HepG2 (cell line): ENCODE data around the gene OGA. TPM values are rescaled to one million over a fixed set of nuclear protein-coding genes. Genes with fewer than 3 reads are reported as not detected.

ENCODE experiments used
- ATAC-seq: fragments of 200-7000 bp; cut with Tn5 transposase; 3 replicates; pipeline ENCODE4 v1.9.1; 2020; ENCODE audit warnings: mild to moderate bottlenecking, moderate library complexity
- BruUV-seq: library from RNA; stranded (reverse); fragments of 400-500 nt; replicated peaks from 2 replicates; lab custom pipeline; 2021; lab: Mats Ljungman, UMichigan
- CTCF ChIA-PET: fragments of 300-600 bp; formaldehyde crosslinking; extraction: SDS; loops from one replicate; lab custom pipeline; 2021; ENCODE audit warnings: low total read pairs, inconsistent platforms, low intra/inter-chr PET ratio; lab: Yijun Ruan, JAX
- POLR2A ChIA-PET: fragments of 350-600 bp; sonication (Branson Sonifier 250); formaldehyde crosslinking; loops from one replicate; lab custom pipeline; 2020; ENCODE audit warnings: antibody characterized with exemption, inconsistent platforms; lab: Yijun Ruan, JAX
- DNase-seq: peaks from one replicate; pipeline ENCODE4 v3.0.0-alpha.2; 2015; ENCODE audit warnings: low spot score
- FAIRE-seq: peaks from 3 replicates; lab custom pipeline; 2011; peaks lifted over from hg19 to GRCh38; lab: Jason Lieb, UNC
- H2AFZ ChIP-seq: one replicate; pipeline ENCODE4 v1.6.1; 2011; ENCODE audit warnings: low read length, inconsistent platforms
- H3K27ac ChIP-seq: fragments of 300-600 bp; 3 replicates; pipeline ENCODE4 v1.8.0; 2011; ENCODE audit warnings: mixed run types, mild to moderate bottlenecking, mixed read lengths, low read length, inconsistent platforms; ENCODE audit not compliant: insufficient read depth; ENCODE audit errors: extremely low read length
- H3K27me3 ChIP-seq, 2 experiments: fragments of 200-600 bp in 1 of 2; 2 replicates in 1 of 2; 3 replicates in 1 of 2; pipeline versions ENCODE4 v1.6.0 to v1.8.0; 2011; ENCODE audit warnings: low read length in 2 of 2, mild to moderate bottlenecking in 2 of 2, moderate library complexity in 2 of 2, inconsistent platforms in 1 of 2; ENCODE audit not compliant: insufficient read depth in 2 of 2, control insufficient read depth in 1 of 2
- H3K36me3 ChIP-seq, 2 experiments: fragments of 200-600 bp in 1 of 2; replicated peaks in 1 of 2; 2 replicates in 1 of 2; 3 replicates in 1 of 2; pipeline versions ENCODE4 v1.5.1 to v1.8.0; 2011; ENCODE audit warnings: low read length in 2 of 2, inconsistent platforms in 1 of 2; ENCODE audit not compliant: insufficient read depth in 2 of 2, control insufficient read depth in 1 of 2
- H3K4me1 ChIP-seq: 2 replicates; pipeline ENCODE4 v1.5.1; 2012; ENCODE audit warnings: low read length, inconsistent platforms; ENCODE audit not compliant: insufficient read depth
- H3K4me2 ChIP-seq: 2 replicates; pipeline ENCODE4 v1.6.0; 2011; ENCODE audit warnings: low read depth, low read length, inconsistent platforms
- H3K4me3 ChIP-seq, 3 experiments: fragments of 200-600 bp in 1 of 3; sonication (generic), shearing (Covaris generic) in 1 of 3; replicated peaks in 1 of 3; 2 replicates each; pipeline ENCODE4 v1.5.1; 2011 to 2016; ENCODE audit warnings: low read length in 3 of 3, inconsistent platforms in 2 of 3, low read depth in 2 of 3, mild to moderate bottlenecking in 2 of 3, control low read depth in 1 of 3, mixed read lengths in 1 of 3; ENCODE audit not compliant: insufficient read depth in 1 of 3
- H3K79me2 ChIP-seq: one replicate; pipeline ENCODE4 v1.6.1; 2011; ENCODE audit warnings: low read length, inconsistent platforms; ENCODE audit not compliant: insufficient read depth
- H3K9ac ChIP-seq: 2 replicates; pipeline ENCODE4 v1.6.0; 2011; ENCODE audit warnings: mild to moderate bottlenecking, low read depth, low read length, inconsistent platforms; ENCODE audit not compliant: insufficient read depth
- H3K9me3 ChIP-seq: 2 replicates; pipeline ENCODE4 v1.5.1; 2012; ENCODE audit warnings: mild to moderate bottlenecking, low read length
- H4K20me1 ChIP-seq: 2 replicates; pipeline ENCODE4 v1.6.0; 2011; ENCODE audit warnings: inconsistent platforms, mild to moderate bottlenecking, low read length, moderate library complexity; ENCODE audit not compliant: insufficient read depth
- DPF2 ChIP-seq: sonication (generic); formaldehyde crosslinking; IDR thresholded peaks from 2 replicates; pipeline ENCODE4 v1.4.0; 2020; ENCODE audit warnings: mild to moderate bottlenecking, low read depth, missing genetic modification reagents, borderline replicate concordance
- MAX ChIP-seq: IDR thresholded peaks from 2 replicates; pipeline ENCODE4 v1.6.1; 2012; ENCODE audit warnings: inconsistent platforms
- MED8 ChIP-seq: sonication (generic); formaldehyde crosslinking; IDR thresholded peaks from 2 replicates; pipeline ENCODE4 v1.8.1; 2023; ENCODE audit warnings: mild to moderate bottlenecking, missing genetic modification reagents; ENCODE audit not compliant: insufficient replicate concordance
- MXD1 ChIP-seq: sonication (generic); formaldehyde crosslinking; IDR thresholded peaks from 2 replicates; pipeline ENCODE4 v1.4.0; 2020; ENCODE audit warnings: mild to moderate bottlenecking, missing genetic modification reagents
- MYC ChIP-seq: sonication (generic); formaldehyde crosslinking; IDR thresholded peaks from 2 replicates; pipeline ENCODE4 v1.9.0; 2021; ENCODE audit warnings: missing genetic modification reagents, borderline replicate concordance
- NFE2L1 ChIP-seq: sonication (generic); formaldehyde crosslinking; IDR thresholded peaks from 2 replicates; pipeline ENCODE4 v1.4.0; 2020; ENCODE audit warnings: missing genetic modification reagents, mild to moderate bottlenecking, borderline replicate concordance
- NFYC ChIP-seq: IDR thresholded peaks from 2 replicates; pipeline ENCODE4 v1.6.1; 2016; ENCODE audit warnings: missing genetic modification reagents, missing compliant biosample characterization
- NR3C1 ChIP-seq: sonication (generic); formaldehyde crosslinking; IDR thresholded peaks from 2 replicates; pipeline ENCODE4 v1.4.0; 2020; ENCODE audit warnings: missing genetic modification reagents
- PCBP1 ChIP-seq: fragments of 200-400 bp; formaldehyde crosslinking; IDR thresholded peaks from 2 replicates; pipeline ENCODE4 v1.6.1; 2017; ENCODE audit warnings: mild to moderate bottlenecking, low read depth, low read length, borderline replicate concordance
- PHF20 ChIP-seq: sonication (generic); formaldehyde crosslinking; IDR thresholded peaks from 2 replicates; pipeline ENCODE4 v1.5.0; 2020; ENCODE audit warnings: mild to moderate bottlenecking, missing genetic modification reagents
- PHF8 ChIP-seq: sonication (generic); formaldehyde crosslinking; IDR thresholded peaks from 2 replicates; pipeline ENCODE4 v1.5.0; 2020; ENCODE audit warnings: missing genetic modification reagents
- TSC22D2 ChIP-seq: sonication (generic); formaldehyde crosslinking; IDR thresholded peaks from 2 replicates; pipeline ENCODE4 v1.5.1; 2020; ENCODE audit warnings: missing genetic modification reagents, mild to moderate bottlenecking, borderline replicate concordance
- ZGPAT ChIP-seq: IDR thresholded peaks from 2 replicates; pipeline ENCODE4 v1.6.1; 2016; ENCODE audit warnings: mild to moderate bottlenecking
- ZNF503 ChIP-seq: sonication (generic); formaldehyde crosslinking; IDR thresholded peaks from 2 replicates; pipeline ENCODE4 v1.4.0; 2020; ENCODE audit warnings: missing genetic modification reagents
- ZNF614 ChIP-seq: IDR thresholded peaks from 2 replicates; pipeline ENCODE4 v1.6.1; 2018; ENCODE audit warnings: missing biosample characterization, missing genetic modification reagents, inconsistent platforms, borderline replicate concordance
- ZNF775 ChIP-seq: sonication (generic); formaldehyde crosslinking; IDR thresholded peaks from 2 replicates; pipeline ENCODE4 v1.4.0; 2020; ENCODE audit warnings: missing genetic modification reagents, mild to moderate bottlenecking, moderate library complexity, borderline replicate concordance
- ZSCAN31 ChIP-seq: sonication (generic); formaldehyde crosslinking; IDR thresholded peaks from 2 replicates; pipeline ENCODE4 v1.5.0; 2020; ENCODE audit warnings: low read depth, mild to moderate bottlenecking, missing genetic modification reagents
- WGBS: methylation state at CpG from one replicate; pipeline ENCODE4 v1.1.6; 2017; ENCODE audit warnings: low lambda C conversion rate; 5-methylcytosine and 5-hydroxymethylcytosine counted together
- in situ Hi-C: cut with HindIII; loops from 2 replicates; pipeline ENCODE4 v1.10.0; 2017; ENCODE audit warnings: low pct_unique_long_range_greater_than_20kb; ENCODE audit not compliant: extremely low pct_ligation_motif_present
- intact Hi-C: fragments of 100-400 bp; cut with micrococcal nuclease; formaldehyde crosslinking; loops from one replicate; pipeline ENCODE4 v1.10.0; 2022; ENCODE audit not compliant: unreplicated experiment
- polyA plus RNA-seq, 8 experiments: library from polyadenylated mRNA; depleted of rRNA in 3 of 8; stranded (reverse) in 7 of 8; unstranded in 1 of 8; fragments of >200 nt; fragmentation: Illumina TruSeq in 4 of 8; extraction: Trizol in 4 of 8; gene quantifications; 2 replicates each; pipeline versions ENCODE4 v1.2.1 to v1.2.3, GENCODE V29; 2011 to 2016; ENCODE audit warnings: low read depth in 4 of 8, missing spikeins in 1 of 8, mixed read lengths in 1 of 8; ENCODE audit not compliant: insufficient read depth in 1 of 8
- total RNA-seq, 5 experiments: library from RNA; depleted of rRNA; stranded (reverse); fragments of >200 nt; fragmentation: Illumina TruSeq; extraction: Trizol; gene quantifications; 2 replicates each; pipeline ENCODE4 v1.2.3, GENCODE V29; 2016; ENCODE audit warnings: low read depth in 1 of 5

OGA gene
- total and polyA plus RNA-seq, 2 of the 13 experiments (the other 11 are each of a cell fraction or from before 2014, with no cell fraction given) = 33.2 to 39.8 TPM

GRCh38 chr10:101812606-101813005, 5.6 kb downstream of the OGA start (continued):
- no peak for TF ChIP-seq DPF2 (CRISPR knock-in tag)
- TF ChIP-seq PCBP1 = no peak
- no peak for TF ChIP-seq MED8 (CRISPR knock-in tag)
- TF ChIP-seq ZGPAT = no peak
- TF ChIP-seq MXD1 (CRISPR knock-in tag) = no peak
- no peak for TF ChIP-seq ZNF614 (CRISPR knock-in tag)
- TF ChIP-seq MAX = no peak
- no peak for TF ChIP-seq NFYC (CRISPR knock-in tag)

- no peaks in the 10 kb centered on the region for H3K9me3 ChIP-seq
- H4K20me1 ChIP-seq = no peaks in the 10 kb centered on the region
- ChIA-PET POLR2A (interaction anchor here (0.6 kb wide), 1 partner anchor 9 kb away, joined by 3 read pairs; no protein-coding TSS in a partner anchor), CTCF (no interaction called here)
- no peaks in the 10 kb centered on the region for H3K4me1 ChIP-seq
- FAIRE-seq = no peak
- ATAC-seq = no peak
- 92% methylated on average over 1 of the region's 1 CpG for WGBS
- H3K79me2 ChIP-seq = peaks cover 2% of the 10 kb centered on the region
- BruUV-seq = no TSS peak
- H3K4me3 ChIP-seq = no peak overlapping the region
- H3K27ac ChIP-seq = no peak overlapping the region
- no peak for DNase-seq
- peaks cover 14 to 67% of the 10 kb centered on the region in 2 experiments for H3K36me3 ChIP-seq
- H3K4me2 ChIP-seq = no peak overlapping the region
- no peak overlapping the region for H3K9ac ChIP-seq
- no peaks in the 10 kb centered on the region for H3K27me3 ChIP-seq
- H2AFZ ChIP-seq = no peak overlapping the region
- in situ Hi-C loops = no loop called here
- intact Hi-C loops = no loop called here
- TF ChIP-seq NR3C1 (CRISPR knock-in tag) (no peak), TSC22D2 (CRISPR knock-in tag) (no peak), NFE2L1 (no peak), ZSCAN31 (CRISPR knock-in tag) (no peak), ZNF503 (CRISPR knock-in tag) (no peak), PHF8 (CRISPR knock-in tag) (no peak), ZNF775 (CRISPR knock-in tag) (no peak), MYC (CRISPR knock-in tag) (no peak), PHF20 (CRISPR knock-in tag) (no peak)
Observed at GRCh38 chr10:101807158-101807557, 11.1 kb downstream of the OGA start.
